NCI-H1417 (cell line): ENCODE results near the gene MAP10.

ENCODE experiments used
- DNase-seq, 3 experiments: peaks; one replicate each; lab custom pipeline; 2025; lab: John Stamatoyannopoulos, UW

Gene MAP10

GRCh38 chr1:232854798-232855159, 49.6 kb downstream of the MAP10 start:
- DNase-seq, result no peak

- DNase-seq, result no peak
Measured at GRCh38 chr1:232856541-232856940, 51.3 kb downstream of the MAP10 start.
